WTC11 (cell line): Measurements from ENCODE around the gene ERP29. TPM values are rescaled to one million over a fixed set of nuclear protein-coding genes. Genes with fewer than 3 reads are reported as not detected.
"Not testable (repeated sequence)": the region's sequence is repeated elsewhere in the genome, so short reads cannot be mapped to it uniquely, and the experiment has no call there.

Source experiments
- ATAC-seq: fragments of 200-7000 bp; cut with Tn5 transposase; 2 replicates; pipeline ENCODE4 v1.10.0; 2021; ENCODE audit warnings: mild to moderate bottlenecking, moderate library complexity
- CTCF ChIA-PET: fragments of 300-600 bp; sonication (Branson Sonifier 250); formaldehyde crosslinking; loops from one replicate; lab custom pipeline; 2021; ENCODE audit warnings: antibody characterized with exemption; lab: Charles Lee
- POLR2A ChIA-PET: fragments of 350-600 bp; sonication (Branson Sonifier 250); formaldehyde crosslinking; loops from one replicate; lab custom pipeline; 2021; ENCODE audit warnings: antibody characterized with exemption; lab: Charles Lee
- DNase-seq: peaks from one replicate; pipeline ENCODE4 v3.0.0; 2021; ENCODE audit warnings: low spot score
- H3K27ac Mint-ChIP-seq: 2 replicates; pipeline ENCODE4 v1.8.0; 2021; ENCODE audit warnings: mixed read lengths
- H3K27me3 Mint-ChIP-seq: 2 replicates; pipeline ENCODE4 v1.8.0; 2021; ENCODE audit warnings: low read depth, mild to moderate bottlenecking, moderate library complexity, mixed read lengths
- H3K36me3 Mint-ChIP-seq: 2 replicates; pipeline ENCODE4 v1.8.0; 2021; ENCODE audit warnings: mixed read lengths
- H3K4me1 Mint-ChIP-seq: 2 replicates; pipeline ENCODE4 v1.8.0; 2022; ENCODE audit warnings: mixed read lengths
- H3K4me3 Mint-ChIP-seq: 2 replicates; pipeline ENCODE4 v1.8.0; 2021; ENCODE audit warnings: mild to moderate bottlenecking, moderate library complexity, mixed read lengths
- H3K9me3 Mint-ChIP-seq: 2 replicates; pipeline ENCODE4 v1.8.0; 2021; ENCODE audit warnings: mixed read lengths
- ATF3 ChIP-seq: sonication (generic); formaldehyde crosslinking; conservative IDR thresholded peaks from 2 replicates; pipeline ENCODE4 v1.8.1; 2022; ENCODE audit warnings: mild to moderate bottlenecking, missing genetic modification reagents
- ATF6 ChIP-seq: sonication (generic); formaldehyde crosslinking; IDR thresholded peaks from 2 replicates; pipeline ENCODE4 v1.8.1; 2023; ENCODE audit warnings: mild to moderate bottlenecking, missing genetic modification reagents
- E2F1 ChIP-seq: sonication (generic); formaldehyde crosslinking; IDR thresholded peaks from 2 replicates; pipeline ENCODE4 v1.8.0; 2022; ENCODE audit warnings: mild to moderate bottlenecking, missing genetic modification reagents
- EMX1 ChIP-seq: fragments of 250-450 bp; sonication (Bioruptor Pico); IDR thresholded peaks from 2 replicates; pipeline ENCODE4 v1.8.0; 2021; ENCODE audit warnings: mild to moderate bottlenecking
- ERG ChIP-seq: fragments of 250-450 bp; sonication (Bioruptor Pico); IDR thresholded peaks from 2 replicates; pipeline ENCODE4 v1.8.0; 2021; ENCODE audit warnings: mild to moderate bottlenecking
- FOXP1 ChIP-seq: sonication (generic); formaldehyde crosslinking; IDR thresholded peaks from 2 replicates; pipeline ENCODE4 v1.8.0; 2022; ENCODE audit warnings: missing genetic modification reagents, mild to moderate bottlenecking, moderate library complexity, borderline replicate concordance
- GTF2I ChIP-seq: fragments of 250-450 bp; sonication (Bioruptor Pico); conservative IDR thresholded peaks from 2 replicates; pipeline ENCODE4 v1.4.0; 2021; ENCODE audit warnings: mild to moderate bottlenecking
- HMGA2 ChIP-seq: fragments of 250-450 bp; sonication (Bioruptor Pico); IDR thresholded peaks from 2 replicates; pipeline ENCODE4 v1.4.0; 2021; ENCODE audit warnings: mild to moderate bottlenecking, moderate library complexity
- JUN ChIP-seq: sonication (generic); formaldehyde crosslinking; IDR thresholded peaks from 2 replicates; pipeline ENCODE4 v1.8.0; 2023; ENCODE audit warnings: mild to moderate bottlenecking, missing genetic modification reagents
- KAT7 ChIP-seq: sonication (generic); formaldehyde crosslinking; IDR thresholded peaks from 2 replicates; pipeline ENCODE4 v1.8.1; 2023; ENCODE audit warnings: missing genetic modification reagents, mild to moderate bottlenecking, borderline replicate concordance
- MAX ChIP-seq: sonication (generic); formaldehyde crosslinking; IDR thresholded peaks from 2 replicates; pipeline ENCODE4 v1.8.0; 2022; ENCODE audit warnings: mild to moderate bottlenecking, missing genetic modification reagents
- NR2C2 ChIP-seq: sonication (generic); formaldehyde crosslinking; IDR thresholded peaks from 2 replicates; pipeline ENCODE4 v1.8.0; 2022; ENCODE audit warnings: mild to moderate bottlenecking, missing genetic modification reagents
- SMAD3 ChIP-seq: sonication (generic); formaldehyde crosslinking; IDR thresholded peaks from 2 replicates; pipeline ENCODE4 v1.8.0; 2022; ENCODE audit warnings: missing genetic modification reagents, mild to moderate bottlenecking, borderline replicate concordance
- TEAD1 ChIP-seq: sonication (generic); formaldehyde crosslinking; IDR thresholded peaks from 2 replicates; pipeline ENCODE4 v1.8.0; 2022; ENCODE audit warnings: mild to moderate bottlenecking, missing genetic modification reagents
- TP53 ChIP-seq: sonication (generic); formaldehyde crosslinking; IDR thresholded peaks from 2 replicates; pipeline ENCODE4 v1.8.1; 2023; ENCODE audit warnings: mild to moderate bottlenecking, missing genetic modification reagents
- USF2 ChIP-seq: sonication (generic); formaldehyde crosslinking; IDR thresholded peaks from 2 replicates; pipeline ENCODE4 v1.8.1; 2023; ENCODE audit warnings: mild to moderate bottlenecking, missing genetic modification reagents, moderate library complexity
- ZNF121 ChIP-seq: sonication (generic); formaldehyde crosslinking; IDR thresholded peaks from 2 replicates; pipeline ENCODE4 v1.8.0; 2023; ENCODE audit warnings: missing genetic modification reagents
- ZNF281 ChIP-seq: sonication (generic); formaldehyde crosslinking; IDR thresholded peaks from 2 replicates; pipeline ENCODE4 v1.8.0; 2023; ENCODE audit warnings: mild to moderate bottlenecking, missing genetic modification reagents
- ZNF532 ChIP-seq: fragments of 250-450 bp; sonication (Bioruptor Pico); IDR thresholded peaks from 2 replicates; pipeline ENCODE4 v1.9.0; 2021; ENCODE audit warnings: mild to moderate bottlenecking, borderline replicate concordance
- total RNA-seq: library from RNA; stranded (reverse); gene quantifications from 3 replicates; pipeline ENCODE4 v1.2.3, GENCODE V29; 2021

The ERP29 gene
- total RNA-seq, 1 experiment from 2014 or later: 162 TPM

GRCh38 chr12:112035219-112035785 lies 22.1 kb downstream of the ERP29 start:
- DNase-seq (no peak), ATAC-seq (0 out of 2 replicates have a peak, but pooled peaks have one; percentile 30)
- Mint-ChIP-seq H3K9me3 (no peaks in the 10 kb centered on the region), H3K27ac (peak overlapping the region; percentile 79), H3K27me3 (no peaks in the 10 kb centered on the region), H3K36me3 (peaks cover 69% of the 10 kb centered on the region), H3K4me1 (peaks cover 22% of the 10 kb centered on the region), H3K4me3 (no peak overlapping the region)
- POLR2A ChIA-PET: no interaction called here
- CTCF ChIA-PET: interaction anchor here (0.6 kb wide), 2 partner anchors 43 to 90 kb away, joined by 3 to 5 read pairs; no protein-coding TSS in a partner anchor
- TF ChIP-seq NR2C2 (no peak), ZNF121 (peak; percentile 93)

- ATAC-seq, H3K27me3 Mint-ChIP-seq, POLR2A ChIA-PET, CTCF ChIA-PET, H3K4me3 Mint-ChIP-seq, H3K9me3 Mint-ChIP-seq, DNase-seq: not testable (repeated sequence)
- peaks cover 22% of the 10 kb centered on the region for H3K4me1 Mint-ChIP-seq
- peak overlapping the region; percentile 51 for H3K27ac Mint-ChIP-seq
- peaks cover 63% of the 10 kb centered on the region for H3K36me3 Mint-ChIP-seq
- 0 out of 2 replicates have a peak, but pooled peaks have one; percentile 6 for TF ChIP-seq GTF2I
- peak; percentile 93 for TF ChIP-seq ZNF121
Measured at GRCh38 chr12:112036614-112037013, 23.4 kb downstream of the ERP29 start.

- H3K27me3 Mint-ChIP-seq: no peaks in the 10 kb centered on the region
- peaks cover 72% of the 10 kb centered on the region for H3K36me3 Mint-ChIP-seq
- ATAC-seq: no peak
- ChIA-PET POLR2A (no interaction called here), CTCF (no interaction called here)
- H3K9me3 Mint-ChIP-seq: no peaks in the 10 kb centered on the region
- DNase-seq: no peak
- no peaks in the 10 kb centered on the region for H3K4me1 Mint-ChIP-seq
- H3K4me3 Mint-ChIP-seq: no peak overlapping the region
- no peak overlapping the region for H3K27ac Mint-ChIP-seq
- TF ChIP-seq USF2 (no peak), SMAD3 (CRISPR knock-in tag) (no peak), TP53 (no peak), HMGA2 (no peak), ATF3 (CRISPR knock-in tag) (no peak), FOXP1 (CRISPR knock-in tag) (no peak), MAX (CRISPR knock-in tag) (no peak), E2F1 (CRISPR knock-in tag) (no peak), ZNF532 (CRISPR knock-in tag) (no peak), KAT7 (no peak), JUN (CRISPR knock-in tag) (no peak), ERG (CRISPR knock-in tag) (no peak), ZNF281 (CRISPR knock-in tag) (no peak), EMX1 (CRISPR knock-in tag) (no peak), ATF6 (CRISPR knock-in tag) (no peak), TEAD1 (CRISPR knock-in tag) (no peak)
Measured at GRCh38 chr12:112046003-112046402, 32.8 kb downstream of the ERP29 start.
